LNCAP (cell line): ENCODE results near the gene TMEM178B.

Experiments
- TF ChIP-seq, protein P1 (sequence below): fragments of 450-650 bp; IDR thresholded peaks from 2 replicates; pipeline ENCODE4 v1.5.1; 2017; ENCODE audit warnings: mild to moderate bottlenecking

The TMEM178B gene

DNA sequence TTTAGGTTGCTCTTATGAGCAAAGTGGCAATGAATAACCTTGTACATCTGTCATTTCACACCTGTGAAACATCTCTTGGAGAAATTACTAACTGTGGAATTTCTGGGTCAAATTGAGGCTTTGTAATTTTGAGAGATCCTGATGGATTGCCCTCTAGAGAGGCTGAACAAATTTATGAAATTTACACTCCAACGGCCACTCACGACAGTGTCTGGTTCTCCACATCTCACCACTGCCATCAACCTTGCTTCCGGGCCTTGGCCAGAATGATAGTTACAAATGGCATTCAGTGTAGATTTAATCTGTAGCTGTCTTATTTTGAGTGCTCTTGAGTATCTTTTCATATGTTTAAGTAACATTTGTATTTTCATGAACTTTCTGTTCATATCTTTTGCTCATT, 117.4 kb downstream of the TMEM178B start:
- TF ChIP-seq, protein P1, sequence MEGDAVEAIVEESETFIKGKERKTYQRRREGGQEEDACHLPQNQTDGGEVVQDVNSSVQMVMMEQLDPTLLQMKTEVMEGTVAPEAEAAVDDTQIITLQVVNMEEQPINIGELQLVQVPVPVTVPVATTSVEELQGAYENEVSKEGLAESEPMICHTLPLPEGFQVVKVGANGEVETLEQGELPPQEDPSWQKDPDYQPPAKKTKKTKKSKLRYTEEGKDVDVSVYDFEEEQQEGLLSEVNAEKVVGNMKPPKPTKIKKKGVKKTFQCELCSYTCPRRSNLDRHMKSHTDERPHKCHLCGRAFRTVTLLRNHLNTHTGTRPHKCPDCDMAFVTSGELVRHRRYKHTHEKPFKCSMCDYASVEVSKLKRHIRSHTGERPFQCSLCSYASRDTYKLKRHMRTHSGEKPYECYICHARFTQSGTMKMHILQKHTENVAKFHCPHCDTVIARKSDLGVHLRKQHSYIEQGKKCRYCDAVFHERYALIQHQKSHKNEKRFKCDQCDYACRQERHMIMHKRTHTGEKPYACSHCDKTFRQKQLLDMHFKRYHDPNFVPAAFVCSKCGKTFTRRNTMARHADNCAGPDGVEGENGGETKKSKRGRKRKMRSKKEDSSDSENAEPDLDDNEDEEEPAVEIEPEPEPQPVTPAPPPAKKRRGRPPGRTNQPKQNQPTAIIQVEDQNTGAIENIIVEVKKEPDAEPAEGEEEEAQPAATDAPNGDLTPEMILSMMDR: no peak

DNA sequence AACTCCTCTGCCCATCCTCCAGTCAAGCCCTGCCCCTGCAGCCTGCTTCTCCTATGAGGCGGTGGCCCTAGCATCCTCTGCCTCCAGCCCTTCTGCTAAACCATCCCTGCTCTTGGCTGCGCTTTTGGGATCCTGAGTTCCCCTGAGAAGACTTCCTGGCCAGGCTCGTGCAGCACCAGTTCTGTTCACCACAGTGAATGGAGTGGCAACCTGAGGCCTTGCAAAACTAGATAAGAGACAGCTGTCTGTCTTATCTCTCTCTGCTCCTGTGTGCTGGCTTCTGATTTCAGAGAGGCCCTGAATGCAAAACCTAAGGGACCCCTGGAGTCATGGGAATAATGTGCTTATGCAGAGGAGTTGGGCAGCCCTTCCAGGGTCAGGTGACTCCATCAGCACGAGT, 119.2 kb downstream of the TMEM178B start:
- TF ChIP-seq, protein P1: no peak

DNA sequence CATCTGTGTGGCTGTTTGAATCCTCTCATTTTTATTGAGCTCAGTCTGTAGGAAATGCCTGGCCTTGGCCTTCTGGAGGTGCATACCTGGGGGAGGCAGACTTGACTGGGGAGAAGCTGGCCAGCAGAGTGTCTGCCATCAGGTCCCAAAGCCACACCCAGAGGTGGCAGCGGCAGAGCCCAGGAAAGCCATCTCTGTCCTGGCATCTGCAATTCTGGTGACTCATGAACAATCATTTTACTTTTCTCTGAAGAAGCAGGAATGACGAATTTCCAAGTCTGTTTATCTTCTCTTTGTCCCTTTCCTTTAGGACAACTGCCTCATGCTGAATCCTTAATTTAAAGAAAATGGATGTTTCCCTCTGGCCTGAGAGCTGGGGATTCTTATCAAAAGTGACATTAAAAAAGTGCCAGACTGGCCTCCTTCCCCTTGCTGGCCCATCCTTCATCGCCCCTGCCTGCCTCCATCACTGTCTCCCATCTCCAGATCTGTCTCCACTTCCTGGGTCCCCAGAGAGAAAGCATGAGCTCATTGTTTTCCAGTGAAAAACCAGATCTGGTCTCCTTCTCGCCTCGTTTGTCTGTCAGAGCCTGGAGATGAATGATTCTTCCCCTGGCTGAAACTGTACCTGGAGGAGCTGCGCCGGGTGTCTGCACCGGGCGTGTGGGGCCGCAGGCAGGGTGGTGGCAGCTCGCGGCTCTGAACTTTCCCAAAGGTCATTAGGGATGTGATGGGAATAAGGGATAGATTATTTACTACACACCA, 124.5 kb downstream of the TMEM178B start:
- TF ChIP-seq, protein P1: no peak

DNA sequence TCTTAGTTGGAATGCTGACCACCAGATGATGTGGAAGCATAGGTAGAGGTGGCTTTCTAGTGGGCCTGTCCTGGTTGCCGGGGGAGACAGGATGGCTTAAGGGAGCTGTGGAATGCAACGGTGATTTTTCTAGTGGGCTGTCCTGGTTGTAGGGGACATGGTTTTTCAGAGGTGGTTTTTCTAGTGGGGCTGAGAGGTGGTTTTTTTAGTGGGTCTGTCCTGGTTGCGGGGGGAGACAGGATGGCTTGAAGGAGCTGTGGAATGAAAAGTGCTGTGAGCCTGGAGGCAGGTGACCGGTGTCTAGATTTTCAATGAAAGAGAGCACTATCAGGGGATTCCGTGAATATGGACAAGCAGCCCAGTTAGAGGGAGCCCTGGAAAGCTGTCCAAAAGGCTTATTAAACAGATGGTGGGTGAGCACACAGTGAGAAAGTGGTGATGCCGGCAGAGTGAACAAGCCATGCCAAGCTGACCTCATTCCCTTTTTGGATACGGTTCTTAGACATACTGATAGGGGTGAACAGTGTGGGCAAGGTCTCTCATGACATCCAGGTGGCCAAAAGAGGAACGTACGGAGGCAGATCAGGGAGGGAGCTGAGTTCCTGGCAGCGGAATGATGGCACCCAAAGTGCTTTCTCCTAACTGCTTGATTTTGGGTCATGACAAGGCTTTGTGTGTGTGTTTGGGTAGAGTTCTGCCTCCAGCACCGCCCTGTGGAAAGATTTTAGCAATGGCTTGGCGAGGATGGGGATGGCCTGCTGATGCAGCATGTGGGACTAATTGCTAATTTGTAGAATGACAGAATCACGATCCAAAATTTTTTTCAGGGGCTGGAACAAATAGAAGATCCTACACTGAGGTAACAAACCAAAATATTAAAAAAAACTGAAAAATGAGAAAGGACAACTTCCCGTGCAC, 126.6 kb downstream of the TMEM178B start:
- TF ChIP-seq, protein P1: no peak

DNA sequence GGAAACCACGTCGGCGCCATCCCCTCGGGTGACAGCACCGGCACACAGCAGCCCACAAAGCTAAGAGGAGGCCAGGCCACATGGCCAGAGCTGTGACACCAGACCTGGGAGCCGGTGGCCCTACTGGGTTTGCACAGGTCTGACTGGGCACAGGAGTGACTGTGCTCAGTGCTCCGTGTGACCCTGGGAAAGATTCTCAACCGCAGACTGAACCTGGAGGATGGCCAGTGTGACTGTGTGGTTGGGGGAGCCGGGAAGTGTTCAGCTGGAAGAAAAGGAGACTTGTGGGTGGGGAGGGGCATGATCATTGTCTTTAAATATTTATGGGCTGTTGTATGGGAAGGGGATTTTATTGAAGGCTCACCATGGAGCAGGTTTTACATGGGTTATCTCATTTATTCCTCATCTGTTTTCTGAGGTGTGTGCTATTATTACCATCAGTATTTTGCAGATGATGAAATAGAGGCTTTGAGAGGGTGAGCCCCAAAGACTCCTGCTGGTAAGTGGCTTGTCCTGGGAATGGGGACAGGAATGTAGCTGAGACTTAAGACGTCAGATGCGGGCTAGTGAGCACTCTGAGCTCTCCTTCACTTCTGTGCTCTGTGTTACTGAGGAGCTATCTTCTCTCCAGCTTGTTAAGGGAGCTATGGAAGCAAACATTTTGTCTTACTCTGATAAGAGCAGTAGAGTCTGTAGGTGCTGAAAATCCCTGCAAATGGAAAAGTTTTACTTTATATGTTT, 127.5 kb downstream of the TMEM178B start:
- TF ChIP-seq, protein P1: no peak

DNA sequence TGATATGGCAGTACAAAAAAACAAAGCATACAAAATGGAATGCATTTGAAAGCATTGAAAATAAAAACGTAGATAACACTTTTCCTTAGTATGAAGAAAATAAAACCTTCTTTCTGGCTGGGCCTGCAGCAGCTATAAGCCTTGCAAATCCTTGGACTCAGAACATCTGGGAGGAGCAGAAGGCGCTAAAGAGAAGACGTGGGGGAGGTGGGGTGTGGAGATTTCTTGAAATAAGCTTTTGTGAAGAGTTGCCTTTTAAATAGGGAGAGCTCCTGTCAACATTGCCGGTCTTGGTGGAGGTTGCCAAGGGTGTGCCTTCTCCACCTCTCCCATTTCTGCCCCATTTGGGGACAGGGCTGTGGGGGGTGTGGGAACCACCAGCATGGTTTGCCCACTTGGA, 128.7 kb downstream of the TMEM178B start:
- TF ChIP-seq, protein P1: no peak

DNA sequence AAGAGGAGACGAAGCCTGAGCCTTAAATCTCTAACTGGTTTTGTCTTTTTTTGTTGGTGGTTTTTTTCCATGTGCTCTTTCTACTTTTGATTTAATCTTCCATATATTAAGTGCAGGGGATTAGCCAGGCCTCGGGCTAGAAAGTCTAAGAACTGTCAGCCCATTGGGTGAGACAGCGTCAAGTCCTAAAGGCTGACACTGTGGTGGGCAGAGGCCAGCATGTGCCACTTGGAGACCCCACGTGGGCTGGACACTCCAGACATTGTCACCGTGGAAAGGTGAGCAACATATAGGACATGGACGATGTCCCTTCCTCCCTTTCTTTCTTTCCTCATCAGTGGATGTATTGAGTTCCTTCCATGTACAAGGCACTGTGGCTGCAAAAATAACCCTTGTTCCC, 129.3 kb downstream of the TMEM178B start:
- TF ChIP-seq, protein P1: no peak
